SIG-M5 treated with dmso at 0.1 percent for 504 hours (cell line): Measurements from ENCODE around the gene ASIC1.

ENCODE experiments used
- DNase-seq: peaks from one replicate; lab custom pipeline; 2025; ENCODE audit not compliant: unreplicated experiment; lab: John Stamatoyannopoulos, UW

Gene ASIC1

GRCh38 chr12:50040657-50041056 is 16.7 kb upstream of the ASIC1 start:
- no peak for DNase-seq

- no peak for DNase-seq
Observed at GRCh38 chr12:50041062-50041860, 16.1 kb upstream of the ASIC1 start.

DNA sequence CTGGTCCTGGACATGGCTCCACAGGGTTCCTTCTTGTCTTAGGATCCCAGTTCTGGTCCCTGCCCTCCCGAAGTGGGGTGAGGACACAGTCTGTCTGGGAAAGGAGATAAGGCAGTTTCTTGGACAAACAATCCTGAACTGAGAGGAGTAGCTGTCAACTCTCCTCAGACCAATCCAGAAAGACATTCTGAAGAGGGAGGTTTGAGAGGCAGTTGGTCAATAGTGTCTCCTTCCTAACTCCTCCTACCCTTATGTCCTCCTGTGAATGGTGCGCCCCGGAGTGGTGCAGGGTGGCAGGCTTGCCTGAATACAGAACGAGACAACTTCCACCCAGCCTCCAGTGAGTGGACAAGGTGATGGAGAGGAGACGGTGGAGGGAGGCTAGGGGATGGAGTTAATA is 15.4 kb upstream of the ASIC1 start:
- no peak for DNase-seq

DNA sequence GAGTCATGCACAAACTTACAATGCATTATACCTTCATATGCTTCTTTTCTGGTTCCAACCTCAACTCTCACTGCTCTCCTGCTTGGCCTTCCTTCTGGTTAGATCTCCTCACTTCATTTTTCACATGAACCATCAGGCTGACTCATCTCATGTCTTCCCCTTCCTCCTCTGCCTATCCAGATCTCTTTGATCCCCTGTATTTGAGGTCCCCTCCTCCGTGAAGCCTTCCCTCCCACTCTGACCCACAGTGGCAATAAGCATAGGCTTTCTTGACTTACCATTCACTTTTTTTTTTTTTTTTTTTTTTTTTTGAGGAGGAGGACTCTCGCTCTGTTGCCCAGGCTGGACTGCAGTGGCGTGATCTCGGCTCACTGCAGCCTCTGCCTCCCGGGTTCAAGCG is 14.7 kb upstream of the ASIC1 start:
- no peak for DNase-seq

GRCh38 chr12:50043308-50043707 is 14.1 kb upstream of the ASIC1 start:
- DNase-seq: no peak

DNA sequence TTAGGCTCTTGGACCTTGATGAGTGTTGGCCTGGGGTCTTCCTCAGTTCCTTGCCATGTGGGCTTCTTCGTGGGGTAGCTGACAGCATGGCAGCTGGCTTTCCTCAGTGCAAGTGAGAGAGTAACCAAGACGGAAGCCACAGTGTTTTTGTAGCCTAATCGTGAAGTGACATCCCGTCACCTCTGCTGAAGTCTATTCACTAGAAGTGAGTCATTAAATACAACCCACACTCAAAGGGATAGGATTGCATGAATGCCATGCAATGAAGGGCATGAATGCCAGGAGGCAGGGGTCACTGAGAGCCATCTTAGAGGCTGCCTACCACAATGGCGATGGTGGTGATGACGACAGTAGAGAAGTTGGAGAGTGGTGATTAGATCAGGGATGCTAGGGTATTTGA is 13.5 kb upstream of the ASIC1 start:
- no peak for DNase-seq

DNA sequence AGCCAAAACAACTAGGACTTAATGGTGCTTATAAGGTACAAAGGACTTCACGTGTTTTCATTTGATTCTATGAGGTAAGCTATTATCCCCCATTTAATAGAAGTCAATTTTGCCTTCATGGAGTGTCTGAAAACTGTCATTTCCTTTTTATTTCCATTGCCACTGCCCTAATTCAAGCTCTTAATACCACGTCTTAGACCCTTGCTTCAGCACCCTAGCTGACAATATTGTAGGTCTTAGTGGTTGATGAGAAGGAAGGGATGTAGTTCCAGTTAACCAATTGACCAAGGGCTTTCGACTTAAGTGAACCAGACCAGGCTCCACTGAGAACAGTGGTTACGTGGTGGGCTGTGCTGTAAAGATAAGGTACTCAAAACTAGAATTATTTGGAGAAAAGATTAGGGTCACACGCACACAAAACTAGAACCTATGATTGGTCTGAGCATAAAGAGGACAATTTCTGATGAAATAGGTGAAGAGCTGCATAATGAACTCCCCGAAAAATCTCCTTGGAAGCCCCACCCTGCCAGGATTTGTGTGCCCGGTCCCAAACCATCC is 9.6 kb upstream of the ASIC1 start:
- DNase-seq: no peak

- DNase-seq: no peak
Observed at GRCh38 chr12:50049254-50050118, 7.9 kb upstream of the ASIC1 start.

GRCh38 chr12:50050119-50050385 is 7.3 kb upstream of the ASIC1 start:
- no peak for DNase-seq

- peak; percentile 94 for DNase-seq
Observed at GRCh38 chr12:50050410-50051098, 6.8 kb upstream of the ASIC1 start.

DNA sequence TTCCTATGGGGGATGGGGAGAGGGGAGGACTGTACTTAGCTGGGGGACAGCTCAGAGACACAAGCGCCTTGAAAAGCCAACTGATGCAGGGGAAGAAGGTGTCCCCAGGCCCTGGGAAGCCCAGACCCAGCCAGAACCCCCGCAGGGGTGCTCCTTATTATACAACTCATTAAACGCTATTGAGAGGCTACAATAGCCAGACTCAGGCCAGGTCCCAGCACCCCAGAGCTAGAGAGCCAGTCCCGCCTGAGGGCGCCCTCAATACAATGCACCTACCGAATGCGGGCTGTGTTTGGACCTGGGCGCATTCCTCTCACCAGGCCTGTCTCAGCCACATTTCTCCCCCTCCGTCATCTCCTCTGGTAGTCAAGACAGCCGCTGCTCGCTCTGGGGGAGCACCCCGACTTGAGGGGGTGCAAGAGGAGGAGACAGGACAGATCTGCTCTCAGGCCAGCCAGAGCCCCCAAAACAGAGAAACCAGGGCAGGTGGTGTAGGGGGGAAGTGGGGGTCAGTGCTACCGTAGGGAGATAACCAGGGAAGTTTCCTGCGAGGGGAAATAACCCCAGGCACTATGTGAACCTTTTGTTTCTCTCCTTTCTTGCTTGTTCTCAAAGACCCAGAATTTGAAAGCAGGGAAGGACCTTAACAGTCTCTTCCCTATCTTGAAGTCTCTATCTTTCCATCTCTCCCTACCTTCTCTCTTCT is 6.1 kb upstream of the ASIC1 start:
- DNase-seq: no peak

- DNase-seq: no peak
Observed at GRCh38 chr12:50052544-50052943, 4.9 kb upstream of the ASIC1 start.

GRCh38 chr12:50052964-50053363 is 4.4 kb upstream of the ASIC1 start:
- DNase-seq: no peak

DNA sequence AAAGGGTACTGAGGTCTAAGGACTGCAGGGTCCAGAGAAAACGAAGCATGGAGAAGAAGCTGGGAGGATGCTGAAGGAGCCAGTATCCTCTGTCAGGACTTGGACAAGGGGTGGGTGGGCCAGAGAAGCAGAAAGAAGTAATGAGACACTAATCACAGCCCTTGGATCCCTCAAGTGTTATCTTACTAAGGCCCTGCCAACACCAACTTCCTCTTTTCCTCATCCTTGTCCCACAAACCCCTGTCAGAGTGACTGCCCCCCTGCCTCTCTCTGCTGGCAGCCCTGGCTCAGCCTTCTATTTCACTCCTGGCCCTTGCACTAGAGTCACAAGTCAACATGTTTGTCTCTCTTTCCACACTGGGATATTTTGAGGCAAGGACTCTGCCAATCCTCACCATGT is 3.8 kb upstream of the ASIC1 start:
- peak; percentile 66 for DNase-seq

DNA sequence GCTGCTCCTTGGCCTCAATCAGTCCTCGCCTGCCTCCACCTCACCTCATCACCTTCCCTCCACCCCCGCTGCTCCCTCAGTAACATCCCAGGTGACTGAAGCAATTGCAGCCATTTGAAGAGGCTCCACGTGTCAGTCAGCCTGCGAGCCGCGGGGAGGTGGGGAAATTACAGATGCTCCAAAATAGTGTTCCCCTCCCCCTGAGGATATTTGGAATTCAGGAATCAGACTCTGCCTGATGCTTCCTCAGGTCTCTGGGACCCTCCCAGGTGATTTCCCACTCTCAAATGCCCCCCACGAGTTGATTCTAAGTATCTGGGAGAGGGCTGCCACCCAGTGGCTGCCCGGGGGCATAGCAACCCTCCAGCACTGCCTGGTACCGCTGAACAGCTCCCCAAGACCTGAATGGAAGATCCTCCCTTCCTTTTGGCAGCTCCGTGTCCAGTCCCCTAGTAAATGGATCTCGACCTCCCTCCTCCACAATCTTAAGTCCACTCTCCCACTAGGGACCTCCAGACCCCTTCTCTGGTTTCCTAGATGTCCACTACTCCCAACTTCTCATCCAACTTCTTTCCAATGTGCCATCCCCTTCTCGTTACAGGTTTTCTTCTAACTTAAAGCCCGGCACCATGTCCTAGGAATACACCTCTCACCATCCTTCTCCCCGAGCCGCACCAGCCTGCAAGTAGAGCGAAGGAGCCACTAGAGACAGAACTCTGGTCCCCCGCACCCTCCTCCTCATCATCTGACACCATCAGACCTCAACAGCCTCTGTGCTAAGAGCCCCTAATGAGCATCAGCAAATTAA is 1.4 kb upstream of the ASIC1 start:
- DNase-seq: peak; percentile 60

DNA sequence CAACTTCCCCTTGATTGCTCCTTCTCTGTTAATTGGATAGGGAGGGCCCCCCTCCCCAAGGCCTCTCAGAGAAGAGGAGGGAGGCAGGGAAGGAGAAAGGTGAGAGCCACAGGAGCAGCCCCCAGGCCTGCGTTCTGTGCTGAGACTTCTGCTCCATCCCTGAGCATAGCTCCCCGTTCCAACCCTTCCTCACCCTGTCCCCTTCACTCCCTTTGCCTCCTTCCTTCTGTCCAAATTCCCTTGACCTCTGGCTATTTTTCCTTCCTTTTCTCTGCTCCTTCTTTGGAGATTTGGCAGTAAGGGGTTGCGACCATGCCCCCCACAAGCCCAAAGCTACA is 788 bp upstream of the ASIC1 start:
- DNase-seq: no peak

DNA sequence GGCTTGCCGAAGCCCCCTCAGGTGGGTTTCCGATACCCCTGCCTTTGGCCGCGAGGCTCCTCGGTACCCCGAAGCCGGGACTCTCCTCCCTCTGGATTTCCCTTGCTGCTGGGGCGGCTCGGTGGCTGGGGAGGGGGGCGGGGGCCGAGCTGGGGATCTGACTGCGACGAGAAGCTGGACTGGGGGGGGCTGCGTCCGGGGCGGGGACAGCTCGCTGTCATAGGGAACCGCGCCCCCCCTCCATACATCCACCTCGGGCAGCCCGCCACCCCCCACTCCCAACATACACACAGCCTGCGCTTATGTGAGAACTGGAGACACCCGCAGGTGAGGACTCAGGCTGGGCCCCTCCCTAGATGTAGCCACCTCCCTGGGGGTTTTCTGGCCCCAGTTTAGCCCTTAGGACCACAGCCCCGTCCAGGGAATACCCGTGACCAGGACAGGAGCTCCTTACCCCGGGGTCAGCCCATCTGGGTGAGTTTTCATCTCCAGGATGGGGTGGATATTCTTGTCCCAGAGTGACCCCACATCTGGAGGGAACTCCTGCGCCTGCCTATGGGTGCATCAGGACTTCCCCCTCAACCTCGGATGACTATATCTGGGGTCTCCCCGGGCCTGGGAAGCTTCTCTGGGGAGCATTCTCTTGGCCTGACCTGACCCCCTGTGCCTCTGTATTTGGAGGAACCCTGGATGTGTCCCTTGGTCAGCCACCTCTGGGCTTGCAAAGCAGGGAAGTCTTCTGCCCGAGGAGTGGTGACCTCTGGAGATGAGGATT is 687 bp downstream of the ASIC1 start:
- DNase-seq: no peak

GRCh38 chr12:50058743-50059312 is 1.4 kb downstream of the ASIC1 start:
- DNase-seq: no peak

DNA sequence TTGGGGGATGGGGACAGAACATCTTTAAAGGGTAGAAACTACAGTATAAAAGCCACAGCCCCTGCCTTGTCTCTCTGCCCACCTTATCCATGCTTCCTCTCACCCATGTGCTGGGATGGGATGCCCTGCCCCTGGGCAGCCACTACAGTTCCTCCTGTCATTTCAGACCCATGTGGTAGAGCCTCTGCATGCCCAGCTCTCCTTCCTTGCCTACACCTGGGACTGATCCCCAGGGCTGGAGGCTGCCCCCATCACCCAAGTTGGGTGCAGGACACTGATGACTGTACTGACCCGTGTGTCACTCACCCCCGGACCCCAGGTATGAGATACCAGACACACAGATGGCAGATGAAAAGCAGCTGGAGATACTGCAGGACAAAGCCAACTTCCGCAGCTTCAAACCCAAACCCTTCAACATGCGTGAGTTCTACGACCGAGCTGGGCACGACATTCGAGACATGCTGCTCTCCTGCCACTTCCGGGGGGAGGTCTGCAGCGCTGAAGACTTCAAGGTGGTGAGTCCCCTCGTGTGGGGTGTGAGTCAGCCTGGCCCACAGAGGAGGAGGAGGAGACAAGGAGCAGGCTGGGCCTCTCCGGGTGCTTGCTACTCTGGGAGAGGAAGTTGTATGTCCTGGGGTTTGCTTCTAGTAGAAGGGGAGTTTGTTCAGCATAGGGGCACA is 2.2 kb downstream of the ASIC1 start:
- peak; percentile 79 for DNase-seq
